CD4-positive, alpha-beta T cell treated with Interleukin-6 at 100 ng/mL for 8 hours (primary cell): ENCODE results near the gene SRP9.
"Not testable (repeated sequence)": the region's sequence is repeated elsewhere in the genome, so short reads cannot be mapped to it uniquely, and the experiment has no call there.

Source experiments
- DNase-seq: peaks from one replicate; pipeline ENCODE4 v3.0.0-alpha.2; 2020; ENCODE audit warnings: mixed read lengths, low spot score

The SRP9 gene

DNA sequence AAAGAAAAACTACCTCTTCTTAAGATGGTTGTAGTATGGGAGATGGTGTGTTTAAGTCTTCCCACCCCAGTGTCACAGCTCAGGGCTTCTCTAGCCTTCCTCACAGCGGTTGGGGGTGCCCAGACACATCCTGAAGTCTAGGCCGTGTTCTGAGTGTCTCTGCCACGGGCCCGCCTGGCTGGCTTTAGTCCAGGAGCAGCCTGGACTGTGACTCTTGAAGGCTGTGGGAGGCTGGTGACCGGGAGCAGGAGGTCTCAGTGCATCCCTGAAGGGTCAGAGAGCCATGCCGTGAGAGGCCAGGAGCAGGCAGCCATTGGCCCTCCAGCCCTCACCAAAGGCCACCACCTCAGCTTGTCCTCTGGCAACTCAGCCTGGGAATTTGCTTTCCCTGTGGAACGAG, 36.8 kb downstream of the SRP9 start:
- DNase-seq, result no peak

DNA sequence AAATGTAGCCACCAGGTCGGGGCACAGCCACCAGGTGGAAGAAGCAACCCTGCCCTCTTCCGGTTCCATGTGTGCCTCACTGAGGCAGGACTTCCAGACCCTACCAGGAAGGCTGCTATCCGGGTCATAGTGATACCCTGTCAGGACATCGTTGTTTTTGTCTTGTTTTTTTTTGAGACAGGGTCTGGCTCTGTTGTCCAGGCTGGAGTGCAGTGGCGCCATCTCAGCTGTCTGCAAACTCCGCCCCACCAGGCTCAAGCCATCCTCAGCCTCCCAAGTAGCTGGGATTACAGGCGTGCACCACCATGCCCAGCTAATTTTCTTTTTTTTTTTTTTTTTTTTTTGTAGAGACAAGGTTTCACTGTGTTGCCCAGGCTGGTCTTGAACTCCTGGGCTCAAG, 37.5 kb downstream of the SRP9 start:
- DNase-seq, result not testable (repeated sequence)

DNA sequence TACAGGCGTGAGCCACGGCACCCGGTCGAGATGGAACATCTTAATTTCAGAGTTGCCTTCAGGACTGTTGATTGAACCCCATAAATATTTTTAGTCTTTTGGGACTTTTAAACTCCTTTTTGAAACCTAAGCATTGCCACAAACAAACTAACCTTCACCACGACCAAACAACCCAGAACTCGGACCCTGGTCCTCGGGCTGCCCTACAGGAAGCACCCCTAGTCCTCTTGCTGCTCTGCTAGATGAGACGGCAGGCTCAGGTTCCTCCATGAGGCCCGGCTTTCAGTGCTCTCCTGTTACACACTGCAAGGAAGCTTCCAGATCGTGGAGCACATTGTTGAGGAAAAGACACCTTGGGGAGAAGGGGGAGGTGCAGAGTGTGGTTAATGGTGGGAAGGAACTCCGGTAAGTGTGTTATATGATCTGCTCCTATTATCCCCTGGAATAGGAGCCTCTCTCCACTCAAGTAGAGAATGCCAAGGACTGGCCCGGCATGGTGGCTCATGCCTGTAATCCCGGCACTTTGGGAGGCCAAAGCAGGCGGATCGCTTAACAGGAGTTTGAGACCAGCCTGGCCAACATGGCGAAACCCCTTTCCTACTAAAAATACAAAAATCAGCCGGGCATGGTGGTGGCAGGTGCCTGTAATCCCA, 38.0 kb downstream of the SRP9 start:
- no peak for DNase-seq

DNA sequence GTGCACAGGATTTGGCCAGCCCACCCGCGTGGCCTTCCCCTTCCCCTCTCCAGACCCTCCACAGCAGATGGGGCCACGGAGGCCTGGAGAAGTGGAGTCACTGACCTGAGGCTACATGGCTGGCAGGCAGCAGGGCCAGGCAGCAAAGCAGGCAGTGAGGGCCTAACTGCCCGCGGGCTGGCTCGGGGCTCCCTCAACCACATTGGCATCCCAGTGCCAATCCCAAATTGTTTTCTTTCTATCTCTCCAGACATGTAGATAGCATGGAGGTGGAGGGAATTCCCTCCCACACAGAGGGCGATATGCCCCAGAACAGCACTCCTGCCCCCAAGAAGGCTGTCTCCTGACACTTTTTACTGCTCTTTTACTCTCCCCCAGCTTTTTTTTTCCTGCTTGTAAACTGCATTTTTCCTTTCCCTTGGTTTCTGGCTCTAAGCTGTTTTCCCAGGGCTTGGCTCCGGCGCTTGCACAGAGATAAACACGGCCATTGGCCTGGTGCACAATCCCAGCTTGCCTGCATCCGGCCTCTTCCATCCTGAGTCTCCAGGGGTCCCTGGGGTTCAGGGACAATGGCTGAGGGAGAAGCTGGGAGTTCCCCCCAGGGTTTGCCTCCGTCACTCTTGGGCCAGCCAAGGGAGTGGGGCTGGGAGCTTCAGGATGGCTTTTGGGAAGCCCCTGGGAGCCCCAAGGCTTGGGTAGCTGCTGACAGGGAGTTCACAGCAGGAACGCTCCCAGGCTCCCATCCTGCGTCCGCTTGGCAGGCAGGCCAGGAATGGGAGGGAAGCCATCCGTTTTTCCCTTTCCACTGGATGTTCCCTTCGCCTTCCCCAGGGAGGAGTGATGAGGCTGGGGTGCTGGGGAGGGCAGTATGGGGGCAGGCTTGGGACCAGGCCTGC, 39.3 kb downstream of the SRP9 start:
- no peak for DNase-seq

DNA sequence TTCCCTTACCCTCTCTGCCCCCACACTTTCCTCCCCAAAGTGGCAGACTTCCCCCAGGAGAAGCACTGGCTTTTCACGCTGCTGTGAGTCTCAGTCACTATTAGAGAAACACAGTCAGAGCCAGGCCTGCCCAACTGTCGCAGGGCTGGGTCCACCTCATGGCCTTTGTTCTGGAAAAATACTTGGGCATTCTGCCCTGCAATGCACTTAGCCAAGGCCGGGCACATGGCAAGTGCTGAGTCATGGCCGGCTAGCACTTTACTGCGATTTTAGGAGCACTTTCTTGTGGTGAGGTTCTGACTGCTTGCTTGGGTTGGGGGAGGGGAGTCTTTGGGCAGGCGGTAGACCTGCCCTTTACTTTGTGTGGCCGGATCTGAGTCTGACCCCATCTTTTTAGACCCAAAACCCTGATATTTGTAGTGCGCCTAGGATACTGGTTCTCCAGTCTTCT, 40.0 kb downstream of the SRP9 start:
- DNase-seq, result no peak

DNA sequence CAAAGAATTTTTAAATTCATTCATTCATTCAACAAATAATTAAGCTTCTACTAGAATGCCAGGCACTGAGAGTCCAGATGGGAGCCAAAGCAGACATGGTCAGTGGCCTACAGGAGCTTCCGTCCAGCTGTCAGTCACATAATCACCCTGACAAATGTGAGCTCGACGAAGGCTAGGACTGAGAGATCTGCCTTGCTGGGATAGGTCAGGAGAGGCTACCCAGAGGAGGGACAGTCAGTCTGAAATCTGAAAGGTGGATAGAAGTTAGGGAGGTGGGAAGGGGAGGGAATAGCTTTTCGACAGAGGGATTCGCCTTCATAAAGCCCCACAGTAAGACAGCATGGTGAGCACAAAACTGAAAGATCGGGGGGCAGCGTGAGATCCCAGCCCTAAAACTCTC, 40.6 kb downstream of the SRP9 start:
- no peak for DNase-seq

DNA sequence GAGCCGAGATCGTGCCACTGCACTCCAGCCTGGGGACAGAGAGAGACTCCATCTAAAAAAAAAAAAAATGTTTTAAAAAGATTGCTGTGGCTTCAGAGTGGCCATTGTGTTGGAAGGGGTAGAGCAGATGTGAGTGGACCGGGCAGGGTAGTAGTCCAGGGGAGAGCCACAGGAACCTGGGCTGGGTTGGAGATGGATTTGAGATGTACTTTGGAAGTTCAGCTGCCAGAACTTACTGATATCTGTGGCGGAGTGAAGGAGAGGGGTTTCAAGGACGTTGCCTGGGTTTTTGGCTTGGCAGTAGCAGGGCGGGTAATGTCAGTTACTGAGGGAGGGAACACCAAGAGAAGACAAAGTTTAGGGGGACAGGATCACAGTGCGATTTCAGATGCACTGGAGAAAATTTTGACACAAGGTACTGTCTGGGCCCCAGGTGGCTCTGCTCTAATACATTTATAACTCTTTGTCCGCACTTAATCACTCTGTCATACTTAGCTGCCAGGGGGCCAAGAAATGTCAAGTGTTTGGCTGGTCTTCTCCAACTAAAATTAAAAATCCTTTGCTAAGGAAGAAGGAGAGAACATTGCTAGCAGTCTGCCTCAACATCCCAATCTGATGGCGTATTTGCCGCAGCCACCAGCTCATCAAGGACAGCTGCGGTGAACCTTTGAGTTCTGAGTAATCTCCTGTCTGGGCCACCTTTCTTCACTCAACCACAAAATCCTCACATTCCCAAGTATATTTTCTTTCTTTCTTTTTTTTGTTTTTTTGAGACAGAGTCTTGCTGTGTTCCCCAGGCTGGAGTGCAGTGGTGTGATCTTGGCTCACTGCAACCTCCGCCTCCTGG, 41.9 kb downstream of the SRP9 start:
- no peak for DNase-seq

DNA sequence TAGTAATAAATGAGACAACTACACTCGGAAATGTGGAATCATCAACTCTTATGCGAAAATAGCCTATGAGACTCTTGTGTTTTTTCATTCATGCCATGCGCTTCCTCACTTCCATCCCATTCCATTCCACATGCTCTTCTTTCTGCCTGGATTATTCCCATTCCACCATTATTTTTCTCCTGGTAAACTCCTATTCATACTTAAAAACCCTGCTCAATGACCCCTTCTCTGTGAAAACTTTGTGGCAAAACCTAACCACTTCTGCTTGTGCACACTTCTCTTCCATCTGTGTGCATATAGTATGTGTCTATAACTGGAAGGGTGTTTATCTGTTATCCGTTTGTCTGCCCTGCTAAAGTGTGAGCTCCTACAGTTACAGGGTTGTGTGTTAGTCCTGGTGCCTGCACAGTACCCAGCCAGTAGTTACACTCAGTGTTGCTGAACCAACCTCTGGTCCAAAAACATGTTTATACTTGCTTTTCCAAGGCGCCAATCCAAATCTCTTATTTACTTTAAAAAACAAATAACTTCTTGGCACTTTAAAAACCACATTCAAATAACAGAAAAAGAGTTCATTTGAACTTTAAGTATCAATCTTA, 43.0 kb downstream of the SRP9 start:
- DNase-seq, result no peak

DNA sequence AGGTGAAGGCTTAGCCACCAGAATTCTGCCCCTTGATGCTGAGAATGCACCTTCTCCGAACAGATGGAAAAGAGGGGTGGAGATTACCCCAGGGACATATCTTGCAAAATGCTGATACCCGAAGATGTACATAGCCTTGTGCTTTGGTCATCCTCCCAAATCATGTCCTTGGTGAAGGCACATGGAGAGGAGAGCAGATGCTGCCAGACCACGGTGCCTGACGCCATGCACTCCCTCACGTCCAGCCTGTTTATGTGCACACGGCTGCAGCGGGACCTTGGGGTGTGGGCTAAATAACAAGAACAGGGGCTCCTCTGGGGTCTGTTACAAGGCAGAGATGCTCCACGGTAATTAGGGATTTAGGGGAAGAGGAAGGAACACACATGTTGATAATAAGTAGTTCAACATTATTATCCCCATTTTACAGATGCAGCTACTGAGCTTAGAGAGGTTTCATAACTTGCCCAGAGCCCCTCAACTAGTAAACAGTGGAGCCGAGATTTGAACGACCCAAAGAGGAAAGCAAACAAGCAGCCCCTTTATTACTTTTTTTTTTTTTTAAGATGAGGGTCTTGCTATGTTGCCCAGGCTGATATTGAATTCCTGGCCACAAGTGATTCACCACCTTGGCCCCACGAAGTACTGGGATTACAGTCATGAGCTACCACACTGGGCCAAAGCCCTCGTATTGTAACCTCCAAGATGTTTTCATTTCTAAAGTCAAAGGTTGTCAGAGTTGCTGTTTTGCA, 45.2 kb downstream of the SRP9 start:
- DNase-seq, result no peak

DNA sequence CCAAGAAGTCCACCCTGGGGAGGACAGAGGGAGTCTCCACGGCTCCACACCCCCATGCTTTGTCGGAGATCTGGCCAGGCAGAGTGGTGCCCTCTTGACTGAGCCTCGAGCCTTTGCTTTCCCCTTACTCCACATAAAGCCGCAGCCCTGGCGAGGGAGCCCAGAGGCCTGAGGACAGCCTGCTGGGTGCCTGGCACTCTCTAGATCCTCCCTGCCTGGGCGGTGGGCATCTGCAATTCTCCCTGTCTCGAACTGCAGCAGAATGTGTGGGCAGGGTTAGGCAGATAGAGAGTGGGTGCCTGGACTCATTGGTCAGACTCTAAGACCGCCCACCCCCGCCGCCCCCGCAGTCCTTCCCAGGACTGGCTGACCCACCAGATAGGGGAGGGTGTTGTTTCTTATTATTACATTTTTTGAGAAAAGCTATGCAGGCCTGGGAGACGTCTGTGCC, 46.2 kb downstream of the SRP9 start:
- DNase-seq, result no peak

DNA sequence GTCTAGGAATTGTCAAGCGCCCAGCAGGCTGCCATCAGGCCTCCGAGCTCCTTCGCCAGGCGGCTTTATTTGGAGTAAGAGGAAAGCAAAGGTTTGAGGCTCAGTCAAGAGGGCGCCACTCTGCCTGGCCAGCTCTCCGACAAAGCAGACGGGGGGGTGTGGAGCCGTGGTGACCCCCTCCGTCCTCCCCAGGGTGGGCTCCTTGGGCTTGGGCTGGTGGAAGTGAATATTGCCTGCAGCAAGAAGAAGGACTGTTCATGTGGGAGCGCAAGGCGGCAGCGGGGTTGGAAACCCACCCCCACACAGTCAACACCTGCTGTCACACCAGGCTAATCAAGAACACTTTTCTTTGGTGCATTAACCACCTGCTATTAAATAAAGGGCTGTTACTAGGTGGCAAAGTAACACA, 46.9 kb downstream of the SRP9 start:
- DNase-seq, result no peak

DNA sequence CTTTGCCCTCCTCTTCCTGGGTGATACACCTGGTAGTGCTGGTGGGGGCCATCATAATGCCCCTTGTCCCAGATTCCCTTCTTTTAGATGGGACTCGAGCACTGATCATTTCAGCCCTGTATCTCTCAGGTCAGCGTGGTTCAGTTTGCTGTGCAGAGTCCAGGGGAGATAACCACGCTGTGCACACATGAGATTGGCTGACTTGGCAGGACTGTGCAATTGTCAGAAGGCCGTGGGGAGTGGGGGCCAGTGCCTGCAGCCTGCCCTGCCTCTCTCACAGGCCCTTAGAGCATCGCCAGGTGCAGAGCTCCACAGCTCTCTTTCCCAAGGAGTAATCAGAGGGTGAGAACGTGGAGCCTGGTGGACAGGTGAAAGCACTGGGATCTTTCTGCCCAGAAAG, 47.5 kb downstream of the SRP9 start:
- DNase-seq, result no peak

DNA sequence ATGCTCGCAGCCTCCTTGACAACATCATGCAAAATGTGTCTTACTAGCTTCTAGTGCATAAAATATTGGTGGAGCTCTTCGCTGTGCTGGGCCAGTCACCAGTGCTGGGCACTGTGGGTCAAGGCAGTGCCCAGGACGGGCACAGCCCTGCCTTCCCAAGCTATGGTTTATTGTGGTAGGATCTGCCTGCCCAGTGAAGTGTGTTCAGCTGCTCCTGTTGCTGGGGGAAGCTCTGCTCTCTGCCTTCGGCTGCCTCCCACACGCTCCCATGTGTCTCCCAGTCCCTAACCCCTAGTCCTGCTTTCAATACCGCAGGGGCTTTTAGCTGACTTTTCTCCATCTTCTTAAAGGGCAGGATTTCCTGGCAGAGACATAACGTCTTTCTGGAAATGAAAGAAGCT, 48.0 kb downstream of the SRP9 start:
- no peak for DNase-seq

DNA sequence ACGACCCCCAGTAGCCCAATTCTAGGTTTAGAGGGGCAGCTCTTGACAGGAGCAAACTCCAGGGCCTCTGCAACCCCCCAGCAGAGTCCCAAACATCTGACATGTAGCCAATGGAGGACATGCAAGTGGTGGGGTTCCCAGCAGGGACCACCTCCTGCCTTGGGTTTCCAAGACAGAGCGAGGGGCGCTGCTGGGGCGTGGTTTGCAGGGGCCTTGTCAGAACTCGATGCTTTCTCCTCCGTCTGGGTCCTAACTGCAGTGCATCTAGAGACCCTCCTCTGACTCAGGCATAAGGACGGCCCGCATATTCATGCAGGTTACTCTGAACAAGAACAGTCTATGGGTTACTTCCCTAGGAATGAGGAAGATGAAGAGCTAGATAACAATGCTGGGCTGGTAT, 49.5 kb downstream of the SRP9 start:
- no peak for DNase-seq

DNA sequence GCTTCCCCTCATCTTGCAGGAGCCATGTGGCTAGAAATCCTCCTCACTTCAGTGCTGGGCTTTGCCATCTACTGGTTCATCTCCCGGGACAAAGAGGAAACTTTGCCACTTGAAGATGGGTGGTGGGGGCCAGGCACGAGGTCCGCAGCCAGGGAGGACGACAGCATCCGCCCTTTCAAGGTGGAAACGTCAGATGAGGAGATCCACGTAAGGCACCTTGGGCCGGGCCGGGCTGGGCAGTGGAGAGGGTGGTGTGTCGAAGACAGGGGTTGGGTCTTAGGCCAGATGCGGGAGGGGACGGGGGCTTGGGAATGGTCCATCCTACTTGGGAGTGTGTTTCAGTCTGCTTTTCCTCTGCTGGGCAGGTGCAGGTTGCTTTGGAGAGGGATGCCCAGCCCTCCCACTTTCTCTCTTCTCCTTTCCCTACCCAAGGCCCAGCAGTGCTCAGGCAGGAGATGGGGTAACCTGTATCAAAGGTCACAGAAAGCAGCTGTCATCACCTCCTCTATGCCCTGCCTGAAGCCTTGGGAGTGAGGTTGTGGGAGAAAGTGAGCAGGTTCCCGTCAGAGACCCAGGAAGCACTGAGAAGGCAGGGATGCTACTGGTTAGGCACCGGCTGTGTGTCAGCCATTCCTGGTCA, 51.2 kb downstream of the SRP9 start:
- no peak for DNase-seq

DNA sequence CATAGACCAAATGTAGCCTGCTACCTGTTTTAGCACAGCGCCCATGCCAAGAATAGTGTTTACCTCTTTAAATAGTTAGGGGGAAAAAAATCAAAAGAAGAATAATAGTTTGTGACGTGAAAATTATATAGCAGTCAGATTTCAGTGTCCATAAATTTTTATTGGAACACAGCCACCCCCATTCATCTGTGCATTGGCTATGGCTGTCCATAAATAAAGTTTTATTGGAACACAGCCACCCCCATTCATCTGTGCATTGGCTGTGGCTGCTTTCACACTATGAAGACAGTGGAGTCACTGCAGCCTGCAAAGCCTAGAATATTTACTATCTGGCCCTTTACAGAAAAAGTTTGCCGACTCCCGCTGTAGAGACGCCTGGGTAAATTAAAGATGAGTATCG, 53.2 kb downstream of the SRP9 start:
- DNase-seq, result no peak

DNA sequence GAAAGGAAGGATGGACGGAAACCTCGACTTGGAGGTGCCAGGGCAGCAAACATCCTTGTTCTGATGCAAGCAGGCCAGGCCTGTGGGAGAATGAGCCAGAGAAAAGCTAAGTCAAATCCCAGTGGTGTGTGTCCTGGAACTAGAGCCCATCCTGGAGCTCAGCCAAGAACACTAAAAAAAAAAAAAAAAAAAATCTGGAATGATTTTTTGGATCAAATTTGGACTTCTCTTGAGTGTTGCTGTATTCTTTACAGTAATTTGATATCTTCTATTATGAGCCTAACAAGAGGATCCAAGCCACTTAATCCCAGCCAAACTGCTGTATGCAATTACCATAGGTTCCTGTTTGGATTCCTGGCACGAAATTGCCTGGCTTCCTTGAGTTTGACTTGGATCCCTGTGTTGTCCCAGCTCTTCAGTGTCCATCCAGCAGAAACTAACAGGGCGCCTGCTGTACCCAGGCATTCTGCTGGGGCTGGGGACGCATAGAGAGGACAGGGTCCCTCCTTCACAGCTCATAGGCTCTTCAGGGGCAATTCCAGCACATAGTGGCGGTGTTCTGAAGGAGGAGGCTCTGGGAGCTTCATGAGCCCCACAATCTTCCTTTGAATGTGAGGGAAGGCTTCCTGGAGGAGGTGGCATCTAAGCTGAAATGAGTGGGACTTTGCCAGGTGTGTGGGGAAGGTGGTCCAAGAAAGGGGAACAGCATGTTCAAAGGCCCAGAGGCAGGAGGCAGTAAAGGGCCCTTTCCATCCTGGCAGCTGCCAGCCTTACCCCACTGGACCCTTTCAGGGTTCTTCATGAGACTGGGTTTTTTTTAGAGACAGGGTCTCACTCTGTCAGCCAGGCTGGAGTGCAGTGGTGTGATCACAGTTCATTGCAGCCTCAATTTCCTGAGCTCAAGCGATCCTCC, 57.0 kb downstream of the SRP9 start:
- no peak for DNase-seq

DNA sequence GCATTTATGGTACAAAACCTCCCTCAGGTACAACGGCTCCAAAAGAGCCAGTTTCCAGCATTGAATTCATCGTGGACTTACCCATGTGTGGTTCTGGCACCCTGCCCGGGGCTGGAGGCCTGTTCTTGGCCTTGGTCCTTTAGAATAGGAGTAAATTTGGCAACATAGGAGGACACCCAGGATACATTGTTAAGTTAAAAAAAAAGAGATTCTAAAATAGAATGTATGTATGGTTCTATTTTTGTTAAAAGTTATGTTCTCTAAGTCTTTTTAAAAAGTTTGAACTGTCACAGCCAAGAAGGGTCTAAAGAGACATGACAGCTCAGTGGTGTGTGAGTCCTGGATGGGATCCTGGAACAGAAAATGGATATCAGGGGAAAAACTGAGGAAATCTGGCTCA, 58.2 kb downstream of the SRP9 start:
- no peak for DNase-seq

DNA sequence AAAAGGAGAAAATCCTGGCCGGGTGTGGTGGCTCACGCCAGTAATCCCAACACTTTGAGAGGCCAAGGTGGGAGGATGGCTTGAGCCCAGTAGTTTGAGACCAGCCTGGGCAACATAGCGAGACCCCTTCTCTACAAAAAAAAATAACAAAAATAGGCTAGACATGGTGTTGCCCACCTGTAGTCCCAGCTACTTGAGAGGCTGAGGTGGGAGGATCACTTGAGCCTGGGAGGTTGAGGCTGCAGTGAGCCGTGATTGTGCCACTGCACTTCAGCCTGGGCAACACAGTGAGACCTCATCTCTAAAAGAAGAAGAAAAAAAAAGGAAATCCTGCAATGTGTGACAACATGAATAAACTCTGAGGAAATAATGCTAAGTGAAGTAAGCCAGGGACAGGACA, 58.7 kb downstream of the SRP9 start:
- not testable (repeated sequence) for DNase-seq

DNA sequence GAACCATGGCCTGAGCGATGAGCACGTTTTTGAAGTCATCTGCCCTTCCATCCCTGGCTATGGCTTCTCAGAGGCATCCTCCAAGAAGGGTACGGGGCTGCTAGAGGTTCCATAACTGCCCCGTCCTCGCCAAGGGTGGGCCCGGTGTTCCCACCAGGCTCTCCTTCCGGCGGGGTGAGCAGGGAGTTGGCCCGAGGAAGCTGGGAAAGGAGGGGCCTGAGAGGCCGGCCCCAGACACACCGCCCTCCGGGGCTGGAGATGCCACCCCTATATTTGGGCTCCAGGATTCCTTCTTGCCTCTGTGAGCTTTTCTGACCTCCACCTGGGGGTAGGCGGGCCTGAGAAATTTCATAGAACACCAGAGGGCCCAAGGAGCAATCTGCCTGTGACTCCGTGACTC, 61.2 kb downstream of the SRP9 start:
- no peak for DNase-seq
